NCI-H226 (cell line): Measurements from ENCODE around the gene TLE3.

ENCODE experiments used
- DNase-seq: peaks from one replicate; pipeline ENCODE4 v3.0.0-alpha.2; 2015

Gene TLE3

GRCh38 chr15:70025413-70026296 is 72.1 kb downstream of the TLE3 start:
- no peak for DNase-seq

GRCh38 chr15:70024521-70024920 is 73.2 kb downstream of the TLE3 start:
- no peak for DNase-seq

GRCh38 chr15:70023769-70024491 is 73.8 kb downstream of the TLE3 start:
- DNase-seq, result no peak

GRCh38 chr15:70023064-70023768 is 74.5 kb downstream of the TLE3 start:
- peak; percentile 88 for DNase-seq

- no peak for DNase-seq
Measured at GRCh38 chr15:70020229-70020628, 77.5 kb downstream of the TLE3 start.

GRCh38 chr15:70018646-70019600 is 78.8 kb downstream of the TLE3 start:
- DNase-seq, result no peak

GRCh38 chr15:70017801-70018200 is 79.9 kb downstream of the TLE3 start:
- no peak for DNase-seq

GRCh38 chr15:70017025-70017424 is 80.7 kb downstream of the TLE3 start:
- no peak for DNase-seq

GRCh38 chr15:70016511-70016994 is 81.2 kb downstream of the TLE3 start:
- DNase-seq, result no peak

GRCh38 chr15:70014860-70015490 is 82.7 kb downstream of the TLE3 start:
- no peak for DNase-seq

- no peak for DNase-seq
Measured at GRCh38 chr15:70014331-70014730, 83.4 kb downstream of the TLE3 start.

- no peak for DNase-seq
Measured at GRCh38 chr15:70013656-70014313, 83.9 kb downstream of the TLE3 start.

GRCh38 chr15:70012895-70013294 is 84.8 kb downstream of the TLE3 start:
- DNase-seq, result no peak

GRCh38 chr15:70008697-70009290 is 88.9 kb downstream of the TLE3 start:
- DNase-seq, result no peak

GRCh38 chr15:70006259-70007147 is 91.2 kb downstream of the TLE3 start:
- DNase-seq, result no peak

- DNase-seq, result no peak
Measured at GRCh38 chr15:70004826-70005225, 92.9 kb downstream of the TLE3 start.

GRCh38 chr15:70002897-70003296 is 94.8 kb downstream of the TLE3 start:
- DNase-seq, result no peak

- DNase-seq, result no peak
Measured at GRCh38 chr15:70001859-70002258, 95.9 kb downstream of the TLE3 start.

GRCh38 chr15:69999392-70000085 is 98.2 kb downstream of the TLE3 start:
- DNase-seq, result no peak
